ENCODE data around the gene SYVN1. TPM values are rescaled to one million over a fixed set of nuclear protein-coding genes. Genes with fewer than 3 reads are reported as not detected.

The SYVN1 gene
- total and polyA plus RNA-seq, 10 of the 15 experiments (the other 5 are each of a cell fraction or from before 2014, with no cell fraction given) = 0.79 to 63.6 (median 20.1) TPM

GRCh38 chr11:65117206-65118096 lies 16.9 kb downstream of the SYVN1 start, which contains the start of gene ZNHIT2 (continued):
- peak; percentile 72 for TF ChIP-seq SREBF2 (IDR thresholded peaks at IDR 0.05; ENCODE audit: low read length)
- no peak for TF ChIP-seq CHD4 (IDR thresholded peaks at IDR 0.05)
- TF ChIP-seq RBBP5 (conservative IDR thresholded peaks at IDR 0.05) = no peak
- TF ChIP-seq SUZ12 (IDR thresholded peaks at IDR 0.05; ENCODE audit: unreplicated experiment) = no peak
- TF ChIP-seq POU2F2 (IDR thresholded peaks at IDR 0.05; ENCODE audit: borderline replicate concordance, low read depth, low read length) = peak; percentile 81; the same call in 2 of the 3 replicates
- TF ChIP-seq POLR2AphosphoS5 (IDR thresholded peaks at IDR 0.05; ENCODE audit: low read length) = peak; percentile 88
- TF ChIP-seq, protein P1, sequence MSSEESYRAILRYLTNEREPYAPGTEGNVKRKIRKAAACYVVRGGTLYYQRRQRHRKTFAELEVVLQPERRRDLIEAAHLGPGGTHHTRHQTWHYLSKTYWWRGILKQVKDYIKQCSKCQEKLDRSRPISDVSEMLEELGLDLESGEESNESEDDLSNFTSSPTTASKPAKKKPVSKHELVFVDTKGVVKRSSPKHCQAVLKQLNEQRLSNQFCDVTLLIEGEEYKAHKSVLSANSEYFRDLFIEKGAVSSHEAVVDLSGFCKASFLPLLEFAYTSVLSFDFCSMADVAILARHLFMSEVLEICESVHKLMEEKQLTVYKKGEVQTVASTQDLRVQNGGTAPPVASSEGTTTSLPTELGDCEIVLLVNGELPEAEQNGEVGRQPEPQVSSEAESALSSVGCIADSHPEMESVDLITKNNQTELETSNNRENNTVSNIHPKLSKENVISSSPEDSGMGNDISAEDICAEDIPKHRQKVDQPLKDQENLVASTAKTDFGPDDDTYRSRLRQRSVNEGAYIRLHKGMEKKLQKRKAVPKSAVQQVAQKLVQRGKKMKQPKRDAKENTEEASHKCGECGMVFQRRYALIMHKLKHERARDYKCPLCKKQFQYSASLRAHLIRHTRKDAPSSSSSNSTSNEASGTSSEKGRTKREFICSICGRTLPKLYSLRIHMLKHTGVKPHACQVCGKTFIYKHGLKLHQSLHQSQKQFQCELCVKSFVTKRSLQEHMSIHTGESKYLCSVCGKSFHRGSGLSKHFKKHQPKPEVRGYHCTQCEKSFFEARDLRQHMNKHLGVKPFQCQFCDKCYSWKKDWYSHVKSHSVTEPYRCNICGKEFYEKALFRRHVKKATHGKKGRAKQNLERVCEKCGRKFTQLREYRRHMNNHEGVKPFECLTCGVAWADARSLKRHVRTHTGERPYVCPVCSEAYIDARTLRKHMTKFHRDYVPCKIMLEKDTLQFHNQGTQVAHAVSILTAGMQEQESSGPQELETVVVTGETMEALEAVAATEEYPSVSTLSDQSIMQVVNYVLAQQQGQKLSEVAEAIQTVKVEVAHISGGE (CRISPR knock-in tag; IDR thresholded peaks at IDR 0.05) = 0 out of 2 replicates have a peak, but pooled peaks have one; percentile 32
- TF ChIP-seq CEBPB (IDR thresholded peaks at IDR 0.05; ENCODE audit: borderline replicate concordance in 1 of 2, low read depth in 2 of 2, low read length in 2 of 2) = peak in 1 of 2 experiments; percentile 65; a peak in 2 of 4 replicates
- TF ChIP-seq PML (IDR thresholded peaks at IDR 0.05; ENCODE audit: low read length) = peak; percentile 93
- peak; percentile 75; the same call in 1 of the 2 replicates for TF ChIP-seq SMAD5 (IDR thresholded peaks at IDR 0.05; ENCODE audit: low read depth)
- peak; percentile 71 for TF ChIP-seq HCFC1 (IDR thresholded peaks at IDR 0.05; ENCODE audit: low read length)
- peak; percentile 14 for TF ChIP-seq MEF2B (IDR thresholded peaks at IDR 0.05; ENCODE audit: partially characterized antibody, poor library complexity, severe bottlenecking)
- no peak for TF ChIP-seq ZNF622 (IDR thresholded peaks at IDR 0.05)
